Parathyroid adenoma (tissue), 2 donors: ENCODE measurements around the gene MPP3.

Source experiments
- H2AFZ ChIP-seq: fragments of 300-600 bp; sonication (generic); one replicate; pipeline ENCODE4 v1.7.0; 2017; ENCODE audit warnings: antibody characterized with exemption, mild to moderate bottlenecking
- H3K27ac ChIP-seq: fragments of 300-600 bp; sonication (generic); one replicate; pipeline ENCODE4 v1.7.0; 2017
- H3K27me3 ChIP-seq: fragments of 300-600 bp; sonication (generic); one replicate; pipeline ENCODE4 v1.7.0; 2017; ENCODE audit warnings: low read length; ENCODE audit not compliant: control insufficient read depth, insufficient read depth
- H3K36me3 ChIP-seq: fragments of 300-600 bp; sonication (generic); one replicate; pipeline ENCODE4 v1.7.0; 2017; ENCODE audit warnings: low read length; ENCODE audit not compliant: control insufficient read depth, insufficient read depth
- H3K4me1 ChIP-seq: fragments of 300-600 bp; sonication (generic); one replicate; pipeline ENCODE4 v1.7.0; 2017; ENCODE audit warnings: control low read depth
- H3K4me2 ChIP-seq: fragments of 300-600 bp; sonication (generic); one replicate; pipeline ENCODE4 v1.7.0; 2017; ENCODE audit warnings: low read length
- H3K4me3 ChIP-seq: fragments of 300-600 bp; sonication (generic); one replicate; pipeline ENCODE4 v1.7.0; 2017; ENCODE audit warnings: low read depth, low read length
- H3K79me2 ChIP-seq: fragments of 300-600 bp; sonication (generic); one replicate; pipeline ENCODE4 v1.7.0; 2017; ENCODE audit warnings: control low read depth
- H3K9ac ChIP-seq: fragments of 300-600 bp; sonication (generic); one replicate; pipeline ENCODE4 v1.7.0; 2017; ENCODE audit warnings: mild to moderate bottlenecking
- H3K9me3 ChIP-seq: fragments of 300-600 bp; sonication (generic); one replicate; pipeline ENCODE4 v1.7.0; 2017; ENCODE audit warnings: low read length; ENCODE audit not compliant: control insufficient read depth
- TF ChIP-seq, protein P1 (sequence below): fragments of 300-600 bp; sonication (generic); IDR thresholded peaks from one replicate; pipeline ENCODE4 v1.7.0; 2017; ENCODE audit warnings: antibody characterized with exemption, mild to moderate bottlenecking
- donor health status: primary hyperparathyroidism.

MPP3 gene

DNA sequence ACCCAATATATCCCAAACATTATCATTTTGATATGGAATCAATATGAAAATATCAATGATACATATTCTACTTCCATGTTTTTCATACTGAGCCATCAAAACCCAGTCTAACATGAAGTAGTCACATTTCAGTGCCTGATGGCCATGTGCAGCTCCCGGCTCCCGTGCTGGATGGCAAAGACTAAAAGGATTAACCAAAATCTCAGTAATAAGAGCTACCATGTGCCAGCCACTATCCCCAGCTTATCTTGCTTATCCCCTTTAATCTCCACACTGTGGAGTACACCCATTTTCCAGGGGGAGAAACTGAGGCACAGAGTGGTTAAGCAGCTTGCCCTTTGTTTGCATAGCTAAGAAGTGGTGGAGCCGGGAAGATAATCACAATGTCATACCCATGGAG, 23.2 kb upstream of the MPP3 start:
- Histone ChIP-seq H3K4me3 (no peak overlapping the region), H3K79me2 (no peaks in the 10 kb centered on the region), H3K9ac (no peak overlapping the region), H2AFZ (no peak overlapping the region), H3K4me1 (no peaks in the 10 kb centered on the region), H3K27ac (no peak overlapping the region), H3K36me3 (no peaks in the 10 kb centered on the region), H3K9me3 (no peaks in the 10 kb centered on the region), H3K4me2 (no peak overlapping the region), H3K27me3 (no peaks in the 10 kb centered on the region)
- TF ChIP-seq, protein P1, sequence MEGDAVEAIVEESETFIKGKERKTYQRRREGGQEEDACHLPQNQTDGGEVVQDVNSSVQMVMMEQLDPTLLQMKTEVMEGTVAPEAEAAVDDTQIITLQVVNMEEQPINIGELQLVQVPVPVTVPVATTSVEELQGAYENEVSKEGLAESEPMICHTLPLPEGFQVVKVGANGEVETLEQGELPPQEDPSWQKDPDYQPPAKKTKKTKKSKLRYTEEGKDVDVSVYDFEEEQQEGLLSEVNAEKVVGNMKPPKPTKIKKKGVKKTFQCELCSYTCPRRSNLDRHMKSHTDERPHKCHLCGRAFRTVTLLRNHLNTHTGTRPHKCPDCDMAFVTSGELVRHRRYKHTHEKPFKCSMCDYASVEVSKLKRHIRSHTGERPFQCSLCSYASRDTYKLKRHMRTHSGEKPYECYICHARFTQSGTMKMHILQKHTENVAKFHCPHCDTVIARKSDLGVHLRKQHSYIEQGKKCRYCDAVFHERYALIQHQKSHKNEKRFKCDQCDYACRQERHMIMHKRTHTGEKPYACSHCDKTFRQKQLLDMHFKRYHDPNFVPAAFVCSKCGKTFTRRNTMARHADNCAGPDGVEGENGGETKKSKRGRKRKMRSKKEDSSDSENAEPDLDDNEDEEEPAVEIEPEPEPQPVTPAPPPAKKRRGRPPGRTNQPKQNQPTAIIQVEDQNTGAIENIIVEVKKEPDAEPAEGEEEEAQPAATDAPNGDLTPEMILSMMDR, result no peak

DNA sequence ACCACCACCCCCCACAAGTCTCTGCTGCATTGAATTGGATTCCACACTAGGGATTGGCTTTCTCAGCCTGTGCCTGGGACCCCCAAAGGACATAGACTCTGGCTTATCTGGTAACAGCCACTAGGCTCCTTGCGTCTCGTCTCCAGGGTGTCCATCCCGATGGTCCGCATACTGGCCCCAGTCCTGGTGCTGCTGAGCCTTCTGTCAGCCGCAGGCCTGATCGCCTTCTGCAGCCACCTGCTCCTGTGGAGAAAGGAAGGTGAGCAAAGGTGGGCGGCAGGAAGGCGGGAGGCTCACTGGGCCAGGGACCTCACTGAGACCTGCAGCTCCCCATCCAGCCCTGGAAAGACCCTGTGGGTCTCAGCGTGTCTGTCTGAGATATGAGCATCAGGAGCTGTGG, 22.1 kb upstream of the MPP3 start:
- H3K27me3 ChIP-seq, result no peaks in the 10 kb centered on the region
- no peak overlapping the region for H3K4me3 ChIP-seq
- TF ChIP-seq, protein P1, result no peak
- H2AFZ ChIP-seq, result no peak overlapping the region
- no peak overlapping the region for H3K4me2 ChIP-seq
- no peaks in the 10 kb centered on the region for H3K79me2 ChIP-seq
- no peak overlapping the region for H3K9ac ChIP-seq
- no peak overlapping the region for H3K27ac ChIP-seq
- no peaks in the 10 kb centered on the region for H3K4me1 ChIP-seq
- H3K9me3 ChIP-seq, result no peaks in the 10 kb centered on the region
- H3K36me3 ChIP-seq, result no peaks in the 10 kb centered on the region

- Histone ChIP-seq H3K4me1 (no peaks in the 10 kb centered on the region), H3K27ac (no peak overlapping the region), H3K79me2 (no peaks in the 10 kb centered on the region), H3K4me2 (no peak overlapping the region), H3K27me3 (no peaks in the 10 kb centered on the region), H3K36me3 (no peaks in the 10 kb centered on the region), H3K9me3 (no peaks in the 10 kb centered on the region), H3K9ac (no peak overlapping the region), H3K4me3 (no peak overlapping the region), H2AFZ (no peak overlapping the region)
- TF ChIP-seq, protein P1, result no peak
These were observed 21.6 kb upstream of the MPP3 start for GRCh38 chr17:43854498-43854897.

DNA sequence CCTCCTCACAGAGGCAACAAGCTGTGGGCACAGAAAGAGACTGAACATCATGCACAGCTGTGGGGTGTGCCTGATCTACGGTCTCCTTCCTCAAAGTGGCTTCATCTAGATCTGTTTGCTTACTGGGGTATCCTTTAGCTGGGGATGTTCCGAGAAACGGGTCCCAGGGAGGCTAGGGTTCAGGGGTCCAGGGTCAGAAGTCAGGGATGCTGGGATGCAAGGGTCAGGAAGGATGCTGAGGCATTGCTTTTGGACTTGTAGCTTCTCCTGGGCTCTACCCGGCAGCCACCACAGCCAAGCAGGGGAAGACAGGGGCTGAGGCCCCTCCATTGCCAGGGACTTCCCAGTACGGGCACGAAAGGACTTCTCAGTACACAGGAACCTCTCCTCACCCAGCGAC, 20.6 kb upstream of the MPP3 start:
- no peak overlapping the region for H3K4me3 ChIP-seq
- no peak overlapping the region for H3K27ac ChIP-seq
- H3K79me2 ChIP-seq, result no peaks in the 10 kb centered on the region
- H2AFZ ChIP-seq, result no peak overlapping the region
- H3K36me3 ChIP-seq, result no peaks in the 10 kb centered on the region
- no peaks in the 10 kb centered on the region for H3K27me3 ChIP-seq
- no peaks in the 10 kb centered on the region for H3K4me1 ChIP-seq
- H3K4me2 ChIP-seq, result no peak overlapping the region
- no peak overlapping the region for H3K9ac ChIP-seq
- no peaks in the 10 kb centered on the region for H3K9me3 ChIP-seq
- TF ChIP-seq, protein P1, result no peak

GRCh38 chr17:43852571-43852970, 19.6 kb upstream of the MPP3 start:
- H3K79me2 ChIP-seq, result no peaks in the 10 kb centered on the region
- H3K4me3 ChIP-seq, result no peak overlapping the region
- no peaks in the 10 kb centered on the region for H3K27me3 ChIP-seq
- no peak overlapping the region for H3K4me2 ChIP-seq
- H3K9ac ChIP-seq, result no peak overlapping the region
- no peaks in the 10 kb centered on the region for H3K36me3 ChIP-seq
- no peak overlapping the region for H2AFZ ChIP-seq
- no peak overlapping the region for H3K27ac ChIP-seq
- no peaks in the 10 kb centered on the region for H3K9me3 ChIP-seq
- no peaks in the 10 kb centered on the region for H3K4me1 ChIP-seq
- TF ChIP-seq, protein P1, result no peak
